ENCODE measurements around the gene CLPTM1L.

DNA sequence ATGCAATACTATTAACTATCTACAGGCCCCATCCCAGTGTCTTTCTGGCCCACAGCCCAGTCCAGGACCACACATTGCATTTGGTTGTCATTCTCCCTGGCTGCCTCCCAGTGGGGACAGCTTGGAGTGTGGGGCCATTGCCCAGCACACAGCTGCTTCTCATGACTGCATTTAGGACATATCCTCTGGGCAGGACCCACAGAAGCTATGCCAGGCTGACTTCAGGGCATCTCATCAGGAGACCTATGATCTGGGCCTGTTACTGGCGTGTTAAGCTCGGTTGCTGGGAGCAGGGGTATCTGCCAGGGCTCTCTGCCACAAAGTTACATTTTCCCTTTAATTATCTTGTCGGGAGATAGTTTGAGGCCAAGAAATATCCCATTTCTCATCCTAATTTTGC, 32.1 kb upstream of the CLPTM1L start:
- TF ChIP-seq POLR2A (IDR thresholded peaks at IDR 0.05): no peak
- TF ChIP-seq, protein P1, sequence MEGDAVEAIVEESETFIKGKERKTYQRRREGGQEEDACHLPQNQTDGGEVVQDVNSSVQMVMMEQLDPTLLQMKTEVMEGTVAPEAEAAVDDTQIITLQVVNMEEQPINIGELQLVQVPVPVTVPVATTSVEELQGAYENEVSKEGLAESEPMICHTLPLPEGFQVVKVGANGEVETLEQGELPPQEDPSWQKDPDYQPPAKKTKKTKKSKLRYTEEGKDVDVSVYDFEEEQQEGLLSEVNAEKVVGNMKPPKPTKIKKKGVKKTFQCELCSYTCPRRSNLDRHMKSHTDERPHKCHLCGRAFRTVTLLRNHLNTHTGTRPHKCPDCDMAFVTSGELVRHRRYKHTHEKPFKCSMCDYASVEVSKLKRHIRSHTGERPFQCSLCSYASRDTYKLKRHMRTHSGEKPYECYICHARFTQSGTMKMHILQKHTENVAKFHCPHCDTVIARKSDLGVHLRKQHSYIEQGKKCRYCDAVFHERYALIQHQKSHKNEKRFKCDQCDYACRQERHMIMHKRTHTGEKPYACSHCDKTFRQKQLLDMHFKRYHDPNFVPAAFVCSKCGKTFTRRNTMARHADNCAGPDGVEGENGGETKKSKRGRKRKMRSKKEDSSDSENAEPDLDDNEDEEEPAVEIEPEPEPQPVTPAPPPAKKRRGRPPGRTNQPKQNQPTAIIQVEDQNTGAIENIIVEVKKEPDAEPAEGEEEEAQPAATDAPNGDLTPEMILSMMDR (IDR thresholded peaks at IDR 0.05): no peak

Measured in stomach (tissue), 4 donors.